K562 (cell line): ENCODE results near the gene GNA14. TPM values are rescaled to one million over a fixed set of nuclear protein-coding genes. Genes with fewer than 3 reads are reported as not detected.

Experiments used
- ATAC-seq: fragments of 200-7000 bp; cut with Tn5 transposase; 3 replicates; pipeline ENCODE4 v1.9.1; 2020; ENCODE audit warnings: moderate library complexity
- BruUV-seq: library from RNA; stranded (reverse); fragments of 400-500 nt; replicated peaks from 2 replicates; lab custom pipeline; 2021; lab: Mats Ljungman, UMichigan
- CTCF ChIA-PET: fragments of 300-600 bp; formaldehyde crosslinking; extraction: SDS; loops from one replicate; lab custom pipeline; 2021; ENCODE audit warnings: low intra/inter-chr PET ratio; lab: Yijun Ruan, JAX
- POLR2A ChIA-PET: fragments of 300-600, 350-650 bp; sonication (Branson Sonifier 250); formaldehyde crosslinking; extraction: SDS; loops from one replicate; lab custom pipeline; 2021; ENCODE audit warnings: antibody characterized with exemption, inconsistent platforms; lab: Yijun Ruan, JAX
- DNase-seq, 4 experiments: peaks; one replicate each; pipeline versions ENCODE4 v3.0.0 to v3.0.0-alpha.2; 2011 to 2018; ENCODE audit warnings: low spot score in 3 of 4, mixed read lengths in 3 of 4; ENCODE audit errors: extremely low read depth in 1 of 4
- FAIRE-seq: peaks from 2 replicates; lab custom pipeline; 2011; peaks lifted over from hg19 to GRCh38; lab: Jason Lieb, UNC
- H2AFZ ChIP-seq: 2 replicates; pipeline ENCODE4 v1.6.0; 2011; ENCODE audit warnings: low read depth, low read length, control low read depth, inconsistent platforms
- H3K27ac ChIP-seq: fragments of 200-600 bp; 3 replicates; pipeline ENCODE4 v1.8.0; 2011; ENCODE audit warnings: low read depth, mild to moderate bottlenecking, control low read depth, inconsistent platforms, low read length, moderate library complexity, mixed read lengths; ENCODE audit errors: extremely low read depth
- H3K27me3 ChIP-seq, 2 experiments: fragments of 300-600 bp in 1 of 2; 2 replicates in 1 of 2; 3 replicates in 1 of 2; pipeline versions ENCODE4 v1.6.0 to v1.8.0; 2011; ENCODE audit warnings: inconsistent platforms in 2 of 2, low read length in 2 of 2, mild to moderate bottlenecking in 1 of 2, mixed read lengths in 1 of 2, moderate library complexity in 1 of 2; ENCODE audit not compliant: control insufficient read depth in 2 of 2, insufficient read depth in 2 of 2
- H3K36me3 ChIP-seq: fragments of 300-600 bp; 3 replicates; pipeline ENCODE4 v1.8.0; 2011; ENCODE audit warnings: mild to moderate bottlenecking, low read length, inconsistent platforms; ENCODE audit not compliant: control insufficient read depth, insufficient read depth
- H3K4me1 ChIP-seq, 2 experiments: fragments of 200-600 bp in 1 of 2; replicated peaks in 1 of 2; 2 replicates in 1 of 2; 3 replicates in 1 of 2; pipeline versions ENCODE4 v1.5.1 to v1.8.0; 2011; ENCODE audit warnings: inconsistent platforms in 2 of 2, low read length in 2 of 2, mild to moderate bottlenecking in 1 of 2, mixed read lengths in 1 of 2, moderate library complexity in 1 of 2; ENCODE audit not compliant: control insufficient read depth in 2 of 2, insufficient read depth in 2 of 2
- H3K4me2 ChIP-seq: 2 replicates; pipeline ENCODE4 v1.6.1; 2011; ENCODE audit warnings: low read length, control low read depth, inconsistent platforms, mixed read lengths; ENCODE audit not compliant: insufficient read depth
- H3K4me3 ChIP-seq: fragments of 200-600 bp; sonication (generic), shearing (Covaris generic); 2 replicates; pipeline ENCODE4 v1.5.1; 2016; ENCODE audit warnings: control low read depth, inconsistent platforms
- H3K79me2 ChIP-seq: fragments of 200-600 bp; 3 replicates; pipeline ENCODE4 v1.8.0; 2011; ENCODE audit warnings: low read length, inconsistent platforms; ENCODE audit not compliant: control insufficient read depth, insufficient read depth
- H3K9ac ChIP-seq, 2 experiments: 2 replicates each; pipeline versions ENCODE4 v1.6.0 to v1.6.1; 2011; ENCODE audit warnings: low read depth in 2 of 2, low read length in 2 of 2, control low read depth in 1 of 2, inconsistent platforms in 1 of 2, mild to moderate bottlenecking in 1 of 2, mixed read lengths in 1 of 2; ENCODE audit not compliant: insufficient read depth in 1 of 2
- H3K9me1 ChIP-seq: one replicate; pipeline ENCODE4 v1.6.0; 2011; ENCODE audit warnings: inconsistent platforms, mild to moderate bottlenecking, low read length, moderate library complexity; ENCODE audit not compliant: control insufficient read depth, insufficient read depth
- H3K9me3 ChIP-seq: replicated peaks from 2 replicates; pipeline ENCODE4 v1.5.1; 2011; ENCODE audit warnings: low read depth, low read length, inconsistent platforms; ENCODE audit not compliant: control insufficient read depth, insufficient read depth
- H4K20me1 ChIP-seq: replicated peaks from 2 replicates; pipeline ENCODE4 v1.6.1; 2011; ENCODE audit warnings: low read length, inconsistent platforms, mixed read lengths; ENCODE audit not compliant: control insufficient read depth, insufficient read depth
- CREB3 ChIP-seq: fragments of 450-650 bp; conservative IDR thresholded peaks from 2 replicates; pipeline ENCODE4 v1.6.1; 2016; ENCODE audit warnings: missing genetic modification characterization, low read depth, mild to moderate bottlenecking, missing compliant biosample characterization, moderate library complexity
- HNRNPLL ChIP-seq: fragments of 200-400 bp; formaldehyde crosslinking; IDR thresholded peaks from 2 replicates; pipeline ENCODE4 v1.6.1; 2017; ENCODE audit warnings: low read length, low read depth, mild to moderate bottlenecking; ENCODE audit not compliant: poor library complexity, severe bottlenecking
- IFI16 ChIP-seq: fragments of 250-450 bp; sonication (Bioruptor Pico); IDR thresholded peaks from 2 replicates; pipeline ENCODE4 v2.1.2; 2022; ENCODE audit warnings: mild to moderate bottlenecking, inconsistent platforms
- MCM2 ChIP-seq: fragments of 450-650 bp; IDR thresholded peaks from 2 replicates; pipeline ENCODE4 v1.6.1; 2017; ENCODE audit warnings: low read depth, mild to moderate bottlenecking
- MTA3 ChIP-seq: fragments of 450-650 bp; formaldehyde crosslinking; IDR thresholded peaks from 2 replicates; pipeline ENCODE4 v1.6.1; 2017; ENCODE audit warnings: mild to moderate bottlenecking, borderline replicate concordance
- NFIC ChIP-seq: fragments of 450-650 bp; IDR thresholded peaks from 2 replicates; pipeline ENCODE4 v1.6.1; 2017; ENCODE audit warnings: mild to moderate bottlenecking, inconsistent platforms
- PHF20 ChIP-seq: fragments of 450-650 bp; IDR thresholded peaks from 2 replicates; pipeline ENCODE4 v1.6.1; 2018; ENCODE audit not compliant: partially characterized antibody
- ZBTB33 ChIP-seq: sonication (generic); formaldehyde crosslinking; IDR thresholded peaks from 2 replicates; pipeline ENCODE4 v1.8.1; 2023; ENCODE audit warnings: mild to moderate bottlenecking, missing genetic modification reagents
- ZNF212 ChIP-seq: fragments of 450-650 bp; formaldehyde crosslinking; IDR thresholded peaks from 2 replicates; pipeline ENCODE4 v1.4.0; 2020; ENCODE audit warnings: mild to moderate bottlenecking
- WGBS: fragments of 100-300 bp; shearing (Covaris generic); methylation state at CpG from one replicate; pipeline ENCODE4 v1.1.6; 2016; ENCODE audit warnings: low coverage, mixed read lengths; ENCODE audit not compliant: insufficient coverage; ENCODE audit errors: missing lambda C conversion rate; 5-methylcytosine and 5-hydroxymethylcytosine counted together
- in situ Hi-C: fragments of 300-500 bp; cut with MboI; formaldehyde crosslinking; loops from 4 replicates; pipeline ENCODE4 v1.15.0; 2018; ENCODE audit warnings: inconsistent platforms, mixed read lengths
- intact Hi-C: fragments of 100-400 bp; cut with micrococcal nuclease; formaldehyde crosslinking; loops from 2 replicates; pipeline ENCODE4 v1.14.2; 2022
- polyA plus RNA-seq, 8 experiments: library from polyadenylated mRNA; depleted of rRNA in 4 of 8; stranded (reverse) in 5 of 8; unstranded in 3 of 8; fragments of >200 nt; fragmentation: Nextera tagmentation in 2 of 8; fragmentation: Illumina TruSeq in 1 of 8; extraction: Ambion mirVana in 2 of 8; extraction: Trizol in 1 of 8; gene quantifications; 2 replicates each; pipeline versions ENCODE4 v1.2.1 to v1.2.3, GENCODE V29; 2011 to 2014; ENCODE audit warnings: inconsistent platforms in 1 of 8, missing spikeins in 1 of 8
- total RNA-seq, 7 experiments: library from RNA; depleted of rRNA in 6 of 7; stranded (reverse); fragments of >200 nt in 6 of 7; fragmentation: Illumina TruSeq in 2 of 7; extraction: Trizol in 2 of 7; gene quantifications; 2 replicates each; pipeline versions ENCODE4 v1.2.1 to v1.2.3, GENCODE V29; 2011 to 2021; ENCODE audit warnings: low replicate concordance in 1 of 7

GNA14 gene
- total and polyA plus RNA-seq, 9 of the 15 experiments (the other 6 are each of a cell fraction or from before 2014, with no cell fraction given) = 0.03 to 0.11 (median 0.03) TPM; not detected in 6

- 1% methylated on average over 5 of the region's 5 CpGs for WGBS
- ATAC-seq = no peak
- Histone ChIP-seq H3K36me3 (no peaks in the 10 kb centered on the region), H3K4me2 (no peak overlapping the region), H3K79me2 (no peaks in the 10 kb centered on the region), H2AFZ (no peak overlapping the region), H3K27me3 (no peaks in the 10 kb centered on the region; a peak in 1 of 5 replicates), H3K4me3 (no peak overlapping the region), H3K27ac (no peak overlapping the region), H3K9me1 (no peaks in the 10 kb centered on the region), H3K9ac (no peak overlapping the region), H3K4me1 (peaks cover 0 to 6% of the 10 kb centered on the region in 2 experiments; a peak in 2 of 5 replicates), H3K9me3 (no peaks in the 10 kb centered on the region), H4K20me1 (no peaks in the 10 kb centered on the region)
- intact Hi-C loops = no loop called here
- no peak for FAIRE-seq
- no peak for DNase-seq
- POLR2A ChIA-PET = no interaction called here
- CTCF ChIA-PET = no interaction called here
- in situ Hi-C loops = no loop called here
- no peak for TF ChIP-seq CREB3 (tag)
- no peak for TF ChIP-seq PHF20
- TF ChIP-seq ZNF212 (CRISPR knock-in tag) = no peak
- TF ChIP-seq IFI16 (CRISPR knock-in tag) = no peak
- TF ChIP-seq HNRNPLL = no peak
- TF ChIP-seq MCM2 = no peak
- no peak for TF ChIP-seq ZBTB33 (CRISPR knock-in tag)
- no peak for TF ChIP-seq MTA3
- no peak for TF ChIP-seq NFIC
- no TSS peak for BruUV-seq
Measured at GRCh38 chr9:77582961-77583576, 65.1 kb downstream of the GNA14 start.
